K562 (cell line): ENCODE measurements around the gene HS3ST2. TPM values are rescaled to one million over a fixed set of nuclear protein-coding genes. Genes with fewer than 3 reads are reported as not detected.

Experiments used
- JUND ChIP-seq, 2 experiments: IDR thresholded peaks; 2 replicates in 1 of 2; 3 replicates in 1 of 2; pipeline ENCODE4 v1.6.1; 2011; ENCODE audit warnings: borderline replicate concordance in 2 of 2, low read depth in 2 of 2, low read length in 2 of 2, improper control_type of control experiment in 1 of 2, missing biosample characterization in 1 of 2, missing genetic modification characterization in 1 of 2, missing genetic modification reagents in 1 of 2
- PHF20 ChIP-seq: fragments of 450-650 bp; IDR thresholded peaks from 2 replicates; pipeline ENCODE4 v1.6.1; 2018; ENCODE audit not compliant: partially characterized antibody
- ZBTB11 ChIP-seq, 3 experiments: fragments of 200-800 bp in 1 of 3; fragments of 250-450 bp in 1 of 3; fragments of 450-650 bp in 1 of 3; sonication (Bioruptor Pico) in 1 of 3; sonication (Bioruptor generic) in 1 of 3; formaldehyde crosslinking in 1 of 3; IDR thresholded peaks; 2 replicates each; pipeline versions ENCODE4 v1.6.1 to v1.8.0; 2016 to 2022; ENCODE audit warnings: mild to moderate bottlenecking in 2 of 3, missing genetic modification characterization in 2 of 3, missing compliant biosample characterization in 1 of 3, moderate library complexity in 1 of 3
- ZBTB26 ChIP-seq: fragments of 450-650 bp; formaldehyde crosslinking; IDR thresholded peaks from 2 replicates; pipeline ENCODE4 v1.4.0; 2022; ENCODE audit warnings: missing genetic modification characterization
- ZNF280B ChIP-seq: fragments of 250-450 bp; sonication (Bioruptor Pico); IDR thresholded peaks from 2 replicates; pipeline ENCODE4 v1.5.1; 2021; ENCODE audit warnings: mild to moderate bottlenecking
- polyA plus RNA-seq, 8 experiments: library from polyadenylated mRNA; depleted of rRNA in 4 of 8; stranded (reverse) in 5 of 8; unstranded in 3 of 8; fragments of >200 nt; fragmentation: Nextera tagmentation in 2 of 8; fragmentation: Illumina TruSeq in 1 of 8; extraction: Ambion mirVana in 2 of 8; extraction: Trizol in 1 of 8; gene quantifications; 2 replicates each; pipeline versions ENCODE4 v1.2.1 to v1.2.3, GENCODE V29; 2011 to 2014; ENCODE audit warnings: inconsistent platforms in 1 of 8, missing spikeins in 1 of 8
- total RNA-seq, 7 experiments: library from RNA; depleted of rRNA in 6 of 7; stranded (reverse); fragments of >200 nt in 6 of 7; fragmentation: Illumina TruSeq in 2 of 7; extraction: Trizol in 2 of 7; gene quantifications; 2 replicates each; pipeline versions ENCODE4 v1.2.1 to v1.2.3, GENCODE V29; 2011 to 2021; ENCODE audit warnings: low replicate concordance in 1 of 7
- TF ChIP-seq, protein P1 (sequence below): fragments of 250-450 bp; sonication (Bioruptor Pico); IDR thresholded peaks from 2 replicates; pipeline ENCODE4 v1.5.0; 2022; ENCODE audit warnings: mild to moderate bottlenecking
- TF ChIP-seq, protein P2 (sequence below): fragments of 450-650 bp; IDR thresholded peaks from 2 replicates; pipeline ENCODE4 v1.6.1; 2017; ENCODE audit warnings: mild to moderate bottlenecking, moderate library complexity
- TF ChIP-seq, protein P3 (sequence below): fragments of 450-650 bp; IDR thresholded peaks from 2 replicates; pipeline ENCODE4 v1.6.1; 2016; ENCODE audit warnings: antibody characterized with exemption
- TF ChIP-seq, protein P4 (sequence below): sonication (generic); formaldehyde crosslinking; IDR thresholded peaks from 2 replicates; pipeline ENCODE4 v1.8.0; 2022; ENCODE audit warnings: missing genetic modification reagents, mild to moderate bottlenecking, borderline replicate concordance

Gene HS3ST2
- total and polyA plus RNA-seq, 9 of the 15 experiments (the other 6 are each of a cell fraction or from before 2014, with no cell fraction given): not detected

- TF ChIP-seq, protein P1, sequence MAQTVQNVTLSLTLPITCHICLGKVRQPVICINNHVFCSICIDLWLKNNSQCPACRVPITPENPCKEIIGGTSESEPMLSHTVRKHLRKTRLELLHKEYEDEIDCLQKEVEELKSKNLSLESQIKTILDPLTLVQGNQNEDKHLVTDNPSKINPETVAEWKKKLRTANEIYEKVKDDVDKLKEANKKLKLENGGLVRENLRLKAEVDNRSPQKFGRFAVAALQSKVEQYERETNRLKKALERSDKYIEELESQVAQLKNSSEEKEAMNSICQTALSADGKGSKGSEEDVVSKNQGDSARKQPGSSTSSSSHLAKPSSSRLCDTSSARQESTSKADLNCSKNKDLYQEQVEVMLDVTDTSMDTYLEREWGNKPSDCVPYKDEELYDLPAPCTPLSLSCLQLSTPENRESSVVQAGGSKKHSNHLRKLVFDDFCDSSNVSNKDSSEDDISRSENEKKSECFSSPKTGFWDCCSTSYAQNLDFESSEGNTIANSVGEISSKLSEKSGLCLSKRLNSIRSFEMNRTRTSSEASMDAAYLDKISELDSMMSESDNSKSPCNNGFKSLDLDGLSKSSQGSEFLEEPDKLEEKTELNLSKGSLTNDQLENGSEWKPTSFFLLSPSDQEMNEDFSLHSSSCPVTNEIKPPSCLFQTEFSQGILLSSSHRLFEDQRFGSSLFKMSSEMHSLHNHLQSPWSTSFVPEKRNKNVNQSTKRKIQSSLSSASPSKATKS: no peak
- TF ChIP-seq ZNF280B (CRISPR knock-in tag) (no peak), ZBTB11 (CRISPR knock-in tag; IDR thresholded peaks at IDR 0.05) (no peak), PHF20 (no peak), ZBTB26 (CRISPR knock-in tag) (no peak), JUND (IDR thresholded peaks at IDR 0.05; ENCODE audit: borderline replicate concordance, low read depth, low read length) (peak; percentile 39; the same call in 1 of the 2 replicates), JUND (tag; IDR thresholded peaks at IDR 0.05; ENCODE audit: borderline replicate concordance, low read depth, low read length) (no peak)
- TF ChIP-seq, protein P2, sequence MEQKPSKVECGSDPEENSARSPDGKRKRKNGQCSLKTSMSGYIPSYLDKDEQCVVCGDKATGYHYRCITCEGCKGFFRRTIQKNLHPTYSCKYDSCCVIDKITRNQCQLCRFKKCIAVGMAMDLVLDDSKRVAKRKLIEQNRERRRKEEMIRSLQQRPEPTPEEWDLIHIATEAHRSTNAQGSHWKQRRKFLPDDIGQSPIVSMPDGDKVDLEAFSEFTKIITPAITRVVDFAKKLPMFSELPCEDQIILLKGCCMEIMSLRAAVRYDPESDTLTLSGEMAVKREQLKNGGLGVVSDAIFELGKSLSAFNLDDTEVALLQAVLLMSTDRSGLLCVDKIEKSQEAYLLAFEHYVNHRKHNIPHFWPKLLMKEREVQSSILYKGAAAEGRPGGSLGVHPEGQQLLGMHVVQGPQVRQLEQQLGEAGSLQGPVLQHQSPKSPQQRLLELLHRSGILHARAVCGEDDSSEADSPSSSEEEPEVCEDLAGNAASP: no peak
- TF ChIP-seq, protein P3, sequence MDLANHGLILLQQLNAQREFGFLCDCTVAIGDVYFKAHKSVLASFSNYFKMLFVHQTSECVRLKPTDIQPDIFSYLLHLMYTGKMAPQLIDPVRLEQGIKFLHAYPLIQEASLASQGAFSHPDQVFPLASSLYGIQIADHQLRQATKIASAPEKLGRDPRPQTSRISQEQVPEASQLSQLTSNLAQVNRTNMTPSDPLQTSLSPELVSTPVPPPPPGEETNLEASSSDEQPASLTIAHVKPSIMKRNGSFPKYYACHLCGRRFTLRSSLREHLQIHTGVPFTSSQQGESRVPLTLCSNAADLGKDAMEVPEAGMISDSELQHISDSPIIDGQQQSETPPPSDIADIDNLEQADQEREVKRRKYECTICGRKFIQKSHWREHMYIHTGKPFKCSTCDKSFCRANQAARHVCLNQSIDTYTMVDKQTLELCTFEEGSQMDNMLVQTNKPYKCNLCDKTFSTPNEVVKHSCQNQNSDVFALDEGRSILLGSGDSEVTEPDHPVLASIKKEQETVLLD: no peak
- TF ChIP-seq, protein P4, sequence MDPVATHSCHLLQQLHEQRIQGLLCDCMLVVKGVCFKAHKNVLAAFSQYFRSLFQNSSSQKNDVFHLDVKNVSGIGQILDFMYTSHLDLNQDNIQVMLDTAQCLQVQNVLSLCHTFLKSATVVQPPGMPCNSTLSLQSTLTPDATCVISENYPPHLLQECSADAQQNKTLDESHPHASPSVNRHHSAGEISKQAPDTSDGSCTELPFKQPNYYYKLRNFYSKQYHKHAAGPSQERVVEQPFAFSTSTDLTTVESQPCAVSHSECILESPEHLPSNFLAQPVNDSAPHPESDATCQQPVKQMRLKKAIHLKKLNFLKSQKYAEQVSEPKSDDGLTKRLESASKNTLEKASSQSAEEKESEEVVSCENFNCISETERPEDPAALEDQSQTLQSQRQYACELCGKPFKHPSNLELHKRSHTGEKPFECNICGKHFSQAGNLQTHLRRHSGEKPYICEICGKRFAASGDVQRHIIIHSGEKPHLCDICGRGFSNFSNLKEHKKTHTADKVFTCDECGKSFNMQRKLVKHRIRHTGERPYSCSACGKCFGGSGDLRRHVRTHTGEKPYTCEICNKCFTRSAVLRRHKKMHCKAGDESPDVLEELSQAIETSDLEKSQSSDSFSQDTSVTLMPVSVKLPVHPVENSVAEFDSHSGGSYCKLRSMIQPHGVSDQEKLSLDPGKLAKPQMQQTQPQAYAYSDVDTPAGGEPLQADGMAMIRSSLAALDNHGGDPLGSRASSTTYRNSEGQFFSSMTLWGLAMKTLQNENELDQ (CRISPR knock-in tag): no peak
Measured at GRCh38 chr16:22782314-22782713, 31.6 kb upstream of the HS3ST2 start (continued).
